WTC11 (cell line): ENCODE results near the gene SULT2B1. TPM values are rescaled to one million over a fixed set of nuclear protein-coding genes. Genes with fewer than 3 reads are reported as not detected.

Experiments used
- E2F4 ChIP-seq: sonication (generic); formaldehyde crosslinking; IDR thresholded peaks from 2 replicates; pipeline ENCODE4 v1.8.1; 2022; ENCODE audit warnings: low read depth, mild to moderate bottlenecking, moderate library complexity, missing genetic modification reagents, borderline replicate concordance
- E2F5 ChIP-seq: sonication (generic); formaldehyde crosslinking; IDR thresholded peaks from 2 replicates; pipeline ENCODE4 v1.8.1; 2022; ENCODE audit warnings: mild to moderate bottlenecking, moderate library complexity, missing genetic modification reagents
- EMX1 ChIP-seq: fragments of 250-450 bp; sonication (Bioruptor Pico); IDR thresholded peaks from 2 replicates; pipeline ENCODE4 v1.8.0; 2021; ENCODE audit warnings: mild to moderate bottlenecking
- FOXK1 ChIP-seq: sonication (generic); formaldehyde crosslinking; IDR thresholded peaks from 2 replicates; pipeline ENCODE4 v1.8.0; 2022; ENCODE audit warnings: mild to moderate bottlenecking, moderate library complexity, missing genetic modification reagents
- FOXP1 ChIP-seq: sonication (generic); formaldehyde crosslinking; IDR thresholded peaks from 2 replicates; pipeline ENCODE4 v1.8.0; 2022; ENCODE audit warnings: missing genetic modification reagents, mild to moderate bottlenecking, moderate library complexity, borderline replicate concordance
- GRHL2 ChIP-seq: fragments of 250-450 bp; sonication (Bioruptor Pico); IDR thresholded peaks from 2 replicates; pipeline ENCODE4 v1.8.0; 2022; ENCODE audit warnings: mild to moderate bottlenecking, moderate library complexity; ENCODE audit not compliant: insufficient replicate concordance, severe bottlenecking
- GTF2I ChIP-seq: fragments of 250-450 bp; sonication (Bioruptor Pico); conservative IDR thresholded peaks from 2 replicates; pipeline ENCODE4 v1.4.0; 2021; ENCODE audit warnings: mild to moderate bottlenecking
- HMGXB4 ChIP-seq: sonication (generic); formaldehyde crosslinking; IDR thresholded peaks from 2 replicates; pipeline ENCODE4 v1.8.1; 2023; ENCODE audit warnings: mild to moderate bottlenecking, moderate library complexity, missing genetic modification reagents
- IRF1 ChIP-seq: sonication (generic); formaldehyde crosslinking; IDR thresholded peaks from 2 replicates; pipeline ENCODE4 v1.8.0; 2023; ENCODE audit warnings: missing genetic modification reagents
- JAZF1 ChIP-seq: fragments of 250-450 bp; sonication (Bioruptor Pico); IDR thresholded peaks from 2 replicates; pipeline ENCODE4 v1.9.0; 2021; ENCODE audit warnings: moderate library complexity, mild to moderate bottlenecking, inconsistent platforms
- MXD4 ChIP-seq: fragments of 250-450 bp; sonication (Bioruptor Pico); IDR thresholded peaks from 2 replicates; pipeline ENCODE4 v1.8.0; 2021; ENCODE audit warnings: mild to moderate bottlenecking, moderate library complexity, borderline replicate concordance
- NFE2L1 ChIP-seq: sonication (generic); formaldehyde crosslinking; IDR thresholded peaks from 2 replicates; pipeline ENCODE4 v1.8.1; 2023; ENCODE audit warnings: missing genetic modification reagents
- NR1H2 ChIP-seq: sonication (generic); formaldehyde crosslinking; IDR thresholded peaks from 2 replicates; pipeline ENCODE4 v1.9.0; 2021; ENCODE audit warnings: mild to moderate bottlenecking, moderate library complexity, missing genetic modification reagents
- SOX15 ChIP-seq: fragments of 250-450 bp; sonication (Bioruptor Pico); IDR thresholded peaks from 2 replicates; pipeline ENCODE4 v1.9.0; 2021; ENCODE audit warnings: mild to moderate bottlenecking
- SP1 ChIP-seq: sonication (generic); formaldehyde crosslinking; conservative IDR thresholded peaks from 2 replicates; pipeline ENCODE4 v1.8.1; 2022; ENCODE audit warnings: missing genetic modification reagents
- STAT6 ChIP-seq: sonication (generic); formaldehyde crosslinking; conservative IDR thresholded peaks from 2 replicates; pipeline ENCODE4 v1.8.1; 2023; ENCODE audit warnings: mild to moderate bottlenecking, low read depth, missing genetic modification reagents, moderate library complexity
- TP53 ChIP-seq: sonication (generic); formaldehyde crosslinking; IDR thresholded peaks from 2 replicates; pipeline ENCODE4 v1.8.1; 2023; ENCODE audit warnings: mild to moderate bottlenecking, missing genetic modification reagents
- USF1 ChIP-seq: sonication (generic); formaldehyde crosslinking; IDR thresholded peaks from 2 replicates; pipeline ENCODE4 v1.8.0; 2022; ENCODE audit warnings: mild to moderate bottlenecking, missing genetic modification reagents
- ZBTB21 ChIP-seq: sonication (generic); formaldehyde crosslinking; IDR thresholded peaks from 2 replicates; pipeline ENCODE4 v1.8.1; 2023; ENCODE audit warnings: mild to moderate bottlenecking, missing genetic modification reagents, borderline replicate concordance
- ZBTB43 ChIP-seq: sonication (generic); formaldehyde crosslinking; IDR thresholded peaks from 2 replicates; pipeline ENCODE4 v1.8.1; 2023; ENCODE audit warnings: mild to moderate bottlenecking, missing genetic modification reagents
- ZNF219 ChIP-seq: sonication (generic); formaldehyde crosslinking; IDR thresholded peaks from 2 replicates; pipeline ENCODE4 v1.8.0; 2023; ENCODE audit warnings: missing genetic modification reagents, mild to moderate bottlenecking, borderline replicate concordance
- ZNF232 ChIP-seq: sonication (generic); formaldehyde crosslinking; IDR thresholded peaks from 2 replicates; pipeline ENCODE4 v1.8.0; 2022; ENCODE audit warnings: mild to moderate bottlenecking, missing genetic modification reagents
- ZNF396 ChIP-seq: fragments of 250-450 bp; sonication (Bioruptor Pico); IDR thresholded peaks from 2 replicates; pipeline ENCODE4 v1.8.0; 2021; ENCODE audit warnings: mild to moderate bottlenecking, moderate library complexity, borderline replicate concordance
- ZNF532 ChIP-seq: fragments of 250-450 bp; sonication (Bioruptor Pico); IDR thresholded peaks from 2 replicates; pipeline ENCODE4 v1.9.0; 2021; ENCODE audit warnings: mild to moderate bottlenecking, borderline replicate concordance
- total RNA-seq: library from RNA; stranded (reverse); gene quantifications from 3 replicates; pipeline ENCODE4 v1.2.3, GENCODE V29; 2021

Gene SULT2B1
- total RNA-seq, 1 experiment from 2014 or later, result 0.96 TPM

- no peak for TF ChIP-seq ZNF532 (CRISPR knock-in tag)
- TF ChIP-seq MXD4 (CRISPR knock-in tag), result no peak
- TF ChIP-seq ZNF396 (CRISPR knock-in tag), result no peak
- no peak for TF ChIP-seq SOX15
- TF ChIP-seq ZNF232, result peak; percentile 91
- peak; percentile 75; the same call in 1 of the 2 replicates for TF ChIP-seq ZBTB21 (CRISPR knock-in tag)
- TF ChIP-seq TP53, result no peak; the same call in none of the 2 replicates
- no peak for TF ChIP-seq E2F4
- 0 out of 2 replicates have a peak, but pooled peaks have one; percentile 11 for TF ChIP-seq HMGXB4
- no peak for TF ChIP-seq NR1H2 (CRISPR knock-in tag)
- TF ChIP-seq STAT6 (CRISPR knock-in tag), result no peak
- peak; percentile 92 for TF ChIP-seq FOXK1 (CRISPR knock-in tag)
- peak; percentile 87 for TF ChIP-seq USF1 (CRISPR knock-in tag)
- peak; percentile 81 for TF ChIP-seq FOXP1
- TF ChIP-seq EMX1 (CRISPR knock-in tag), result no peak
- peak; percentile 93 for TF ChIP-seq E2F5 (CRISPR knock-in tag)
- TF ChIP-seq SP1 (CRISPR knock-in tag), result peak; percentile 88
- TF ChIP-seq IRF1 (CRISPR knock-in tag), result no peak
- TF ChIP-seq JAZF1 (CRISPR knock-in tag), result no peak
- TF ChIP-seq GTF2I, result no peak
- TF ChIP-seq GRHL2 (CRISPR knock-in tag), result no peak
- TF ChIP-seq NFE2L1, result peak; percentile 87; the same call in 1 of the 2 replicates
- TF ChIP-seq ZNF219 (CRISPR knock-in tag), result peak; percentile 46; the same call in 1 of the 2 replicates
- peak; percentile 72 for TF ChIP-seq ZBTB43 (CRISPR knock-in tag)
Observed at GRCh38 chr19:48637449-48637947, 85.5 kb downstream of the SULT2B1 start (continued).
